ENCODE results near the gene CARMIL1. TPM values are rescaled to one million over a fixed set of nuclear protein-coding genes. Genes with fewer than 3 reads are reported as not detected.

Gene CARMIL1
- total and polyA plus RNA-seq, 2 of the 8 experiments (the other 6 are each of a cell fraction or from before 2014, with no cell fraction given), result 20.3 to 40.4 TPM

- TF ChIP-seq ZNF274 (IDR thresholded peaks at IDR 0.05; ENCODE audit: borderline replicate concordance, extremely low read depth, low read length), result no peak
- no peak for TF ChIP-seq CBX5 (IDR thresholded peaks at IDR 0.05; ENCODE audit: low read depth, low read length)
- TF ChIP-seq SP4 (IDR thresholded peaks at IDR 0.05; ENCODE audit: low read length), result no peak
- TF ChIP-seq YY1 (IDR thresholded peaks at IDR 0.05; ENCODE audit: low read depth, low read length), result no peak
- no peak for TF ChIP-seq CTBP2 (IDR thresholded peaks at IDR 0.05; ENCODE audit: borderline replicate concordance, insufficient read depth, insufficient read length, low read length)
- TF ChIP-seq GTF2F1 (IDR thresholded peaks at IDR 0.05; ENCODE audit: borderline replicate concordance, low read depth, low read length), result no peak
- no peak for TF ChIP-seq HDAC6 (IDR thresholded peaks at IDR 0.05; ENCODE audit: low read depth, low read length)
- no peak for TF ChIP-seq CREB1 (IDR thresholded peaks at IDR 0.05)
- no peak for TF ChIP-seq CBX8 (IDR thresholded peaks at IDR 0.05; ENCODE audit: borderline replicate concordance, low read depth, low read length)
- no peak for TF ChIP-seq RAD21 (IDR thresholded peaks at IDR 0.05 in 1 of 2, conservative IDR thresholded peaks at IDR 0.05 in 1 of 2; ENCODE audit: low read depth in 2 of 2, low read length in 2 of 2)
- no peak for TF ChIP-seq TCF12 (IDR thresholded peaks at IDR 0.05; ENCODE audit: low read depth, low read length)
Observed at GRCh38 chr6:25411316-25411950, 132.3 kb downstream of the CARMIL1 start (continued).

Data from H1 (cell line).